Measurements from ENCODE around the gene DTYMK. TPM values are rescaled to one million over a fixed set of nuclear protein-coding genes. Genes with fewer than 3 reads are reported as not detected.

The DTYMK gene
- total and polyA plus RNA-seq, 2 of the 8 experiments (the other 6 are each of a cell fraction or from before 2014, with no cell fraction given), result 58.3 to 69.9 TPM

DNA sequence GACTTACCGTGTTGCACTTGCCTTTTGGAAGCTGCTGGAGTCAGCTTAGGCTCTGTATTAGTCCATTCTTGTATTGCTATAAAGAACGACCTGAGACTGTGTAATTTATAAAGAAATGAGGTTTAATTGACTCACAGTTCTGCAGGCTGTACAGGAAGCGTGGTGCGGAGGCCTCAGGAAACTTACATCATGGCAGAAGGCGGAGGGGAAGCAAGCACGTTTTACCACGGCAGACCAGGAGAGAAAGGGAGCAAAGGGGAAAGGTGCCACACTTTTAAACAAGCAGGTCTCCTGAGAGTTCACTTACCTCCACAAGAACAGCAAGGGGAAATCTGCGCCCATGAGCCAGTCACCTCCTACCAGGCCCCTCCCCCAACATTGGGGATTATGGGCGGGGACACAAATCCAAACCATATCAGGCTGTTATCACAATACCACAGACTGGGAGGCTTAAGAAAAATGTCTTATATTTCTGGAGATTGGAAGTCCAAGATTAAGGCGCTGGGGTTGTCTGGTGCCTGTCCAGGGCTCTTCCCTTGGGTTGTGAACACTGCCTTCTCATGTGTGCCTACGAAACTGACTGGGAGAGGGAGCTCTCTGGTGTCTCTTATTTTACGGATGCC lies 44.2 kb upstream of the DTYMK start:
- no peak for DNase-seq (ENCODE audit: low read depth in 1 of 2, low spot score in 2 of 2)
- Histone ChIP-seq H3K9ac (replicated peaks in 1 of 4; ENCODE audit: extremely low read depth in 1 of 4, low read depth in 3 of 4, low read length in 3 of 4) (no peak overlapping the region), H4K5ac (ENCODE audit: insufficient read length, low read depth, low read length) (no peak overlapping the region), H3K4me3 (ENCODE audit: extremely low read depth in 1 of 4, insufficient read depth in 2 of 4, low read depth in 3 of 4, low read length in 4 of 4) (no peak overlapping the region), H2BK15ac (ENCODE audit: low read length) (no peak overlapping the region), H3K18ac (ENCODE audit: extremely low read depth, low read length) (no peak overlapping the region), H3K36me3 (ENCODE audit: control insufficient read depth in 2 of 4, insufficient read depth in 4 of 4, low read length in 3 of 4) (peaks cover 0 to 4% (median 2%) of the 10 kb centered on the region in 4 experiments; a peak in 1 of 8 replicates), H3K23me2 (ENCODE audit: low read depth, low read length) (peaks cover 12% of the 10 kb centered on the region; the same call in 1 of the 2 replicates), H2BK12ac (ENCODE audit: low read depth, low read length) (no peak overlapping the region), H3K79me2 (ENCODE audit: control insufficient read depth in 1 of 2, insufficient read depth in 2 of 2, low read length in 2 of 2) (no peaks in the 10 kb centered on the region), H3K4me2 (ENCODE audit: insufficient read depth in 1 of 2, low read depth in 2 of 2, low read length in 2 of 2) (no peak overlapping the region), H3K4ac (replicated peaks; ENCODE audit: insufficient read length, low read depth, low read length) (no peak overlapping the region), H4K8ac (ENCODE audit: extremely low read depth, insufficient read depth, low read length) (no peak overlapping the region), H2BK120ac (replicated peaks; ENCODE audit: low read depth, low read length) (no peak overlapping the region), H2AFZ (ENCODE audit: low read length) (no peak overlapping the region), H2BK5ac (ENCODE audit: low read depth, low read length) (no peak overlapping the region), H3K27ac (ENCODE audit: low read depth, low read length) (no peak overlapping the region), H4K20me1 (replicated peaks in 1 of 2; ENCODE audit: control insufficient read depth in 1 of 2, insufficient read depth in 2 of 2, low read length in 2 of 2) (peaks cover 0 to 5% of the 10 kb centered on the region in 2 experiments), H3K56ac (replicated peaks; ENCODE audit: insufficient read length, low read depth, low read length) (no peak overlapping the region), H3K9me3 (ENCODE audit: insufficient read depth in 2 of 2, low read depth in 1 of 2, low read length in 1 of 2) (no peaks in the 10 kb centered on the region), H3K27me3 (replicated peaks in 1 of 4; ENCODE audit: control insufficient read depth in 3 of 4, extremely low read depth in 1 of 4, insufficient read depth in 3 of 4, low read length in 3 of 4) (peaks cover 0 to 4% (median 3%) of the 10 kb centered on the region in 4 experiments; a peak in 4 of 7 replicates), H3K23ac (ENCODE audit: insufficient read length) (no peak overlapping the region), H3K79me1 (ENCODE audit: low read depth, low read length) (0 out of 2 replicates have a peak, but pooled peaks cover 2% of the 10 kb centered on the region), H3K14ac (ENCODE audit: insufficient read length) (no peak overlapping the region), H2BK20ac (ENCODE audit: low read length) (no peak overlapping the region), H4K91ac (replicated peaks; ENCODE audit: insufficient read length, low read length) (no peak overlapping the region), H3K4me1 (replicated peaks in 1 of 4; ENCODE audit: control insufficient read depth in 3 of 4, insufficient read depth in 4 of 4, low read length in 3 of 4) (peaks cover 0 to 6% (median 0%) of the 10 kb centered on the region in 4 experiments; a peak in 2 of 7 replicates), H2AK5ac (ENCODE audit: low read depth, low read length) (no peak overlapping the region)
- FAIRE-seq, result no peak
- 86% methylated on average over 12 of the region's 12 CpGs; no CpG with 5 or more reads in 1 of the 2 experiments for WGBS, 2 experiments (ENCODE audit: extremely low coverage in 1 of 2, insufficient coverage in 1 of 2, insufficient read length in 1 of 2, insufficient replicate concordance in 2 of 2, low coverage in 1 of 2, low lambda C conversion rate in 2 of 2, missing lambda C conversion rate in 1 of 2)
- ChIA-PET POLR2A (ENCODE audit: partially characterized antibody) (interaction anchor here (0.6 to 10.7 kb wide), 3 partner anchors 9 to 28 kb away, joined by 3 to 64 read pairs (median 8); partner anchors contain the start of gene ING5), CTCF (ENCODE audit: partially characterized antibody) (interaction anchor here (0.8 to 4.0 kb wide), 9 partner anchors 9 to 137 kb away, joined by 3 to 23 read pairs (median 4); partner anchors contain the start of gene ING5)
- TF ChIP-seq FOSL1 (IDR thresholded peaks at IDR 0.05; ENCODE audit: insufficient read depth, low read depth, low read length), result no peak
- TF ChIP-seq, protein P1, sequence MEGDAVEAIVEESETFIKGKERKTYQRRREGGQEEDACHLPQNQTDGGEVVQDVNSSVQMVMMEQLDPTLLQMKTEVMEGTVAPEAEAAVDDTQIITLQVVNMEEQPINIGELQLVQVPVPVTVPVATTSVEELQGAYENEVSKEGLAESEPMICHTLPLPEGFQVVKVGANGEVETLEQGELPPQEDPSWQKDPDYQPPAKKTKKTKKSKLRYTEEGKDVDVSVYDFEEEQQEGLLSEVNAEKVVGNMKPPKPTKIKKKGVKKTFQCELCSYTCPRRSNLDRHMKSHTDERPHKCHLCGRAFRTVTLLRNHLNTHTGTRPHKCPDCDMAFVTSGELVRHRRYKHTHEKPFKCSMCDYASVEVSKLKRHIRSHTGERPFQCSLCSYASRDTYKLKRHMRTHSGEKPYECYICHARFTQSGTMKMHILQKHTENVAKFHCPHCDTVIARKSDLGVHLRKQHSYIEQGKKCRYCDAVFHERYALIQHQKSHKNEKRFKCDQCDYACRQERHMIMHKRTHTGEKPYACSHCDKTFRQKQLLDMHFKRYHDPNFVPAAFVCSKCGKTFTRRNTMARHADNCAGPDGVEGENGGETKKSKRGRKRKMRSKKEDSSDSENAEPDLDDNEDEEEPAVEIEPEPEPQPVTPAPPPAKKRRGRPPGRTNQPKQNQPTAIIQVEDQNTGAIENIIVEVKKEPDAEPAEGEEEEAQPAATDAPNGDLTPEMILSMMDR (IDR thresholded peaks at IDR 0.05; ENCODE audit: control extremely low read depth in 1 of 3, insufficient read depth in 1 of 3, low read depth in 1 of 3, low read length in 3 of 3), result no peak
- no peak for TF ChIP-seq HDAC6 (IDR thresholded peaks at IDR 0.05; ENCODE audit: low read depth, low read length)
- TF ChIP-seq ASH2L (IDR thresholded peaks at IDR 0.05; ENCODE audit: low read length), result no peak
